Gastrocnemius medialis (tissue), 4 donors: ENCODE results near the gene CDC42BPA. TPM values are rescaled to one million over a fixed set of nuclear protein-coding genes. Genes with fewer than 3 reads are reported as not detected.

Source experiments
- ATAC-seq, 2 donors: fragments of 150-250 bp; one replicate each; pipeline ENCODE4 v1.9.1; 2016
- DNase-seq, 2 donors: peaks; one replicate each; pipeline ENCODE4 v3.0.0-alpha.2; 2019
- H3K27ac ChIP-seq, 4 donors: fragments of 200-600 bp; sonication (generic); 1 replicate in 1 of 4; 2 replicates in 3 of 4; pipeline ENCODE4 v1.5.1; 2016 to 2018; ENCODE audit warnings: mild to moderate bottlenecking in 2 of 4, moderate library complexity in 1 of 4
- H3K27me3 ChIP-seq, 3 donors: fragments of 200-600 bp; sonication (generic) in 2 of 3; 1 replicate in 1 of 3; 2 replicates in 2 of 3; pipeline versions ENCODE4 v1.5.1 to v1.6.0; 2016 to 2019; ENCODE audit warnings: mild to moderate bottlenecking in 1 of 3, moderate library complexity in 1 of 3
- H3K36me3 ChIP-seq, 2 donors: fragments of 200-600 bp; sonication (generic) in 1 of 2; one replicate each; pipeline ENCODE4 v1.5.1; 2017 to 2018
- H3K4me1 ChIP-seq, 2 donors: fragments of 200-600 bp; sonication (generic) in 1 of 2; one replicate each; pipeline ENCODE4 v1.5.1; 2016 to 2017; ENCODE audit warnings: mild to moderate bottlenecking in 2 of 2
- H3K4me3 ChIP-seq, 4 donors: fragments of 200-600 bp; sonication (generic) in 3 of 4; 1 replicate in 1 of 4; 2 replicates in 3 of 4; pipeline ENCODE4 v1.5.1; 2016 to 2019; ENCODE audit warnings: mild to moderate bottlenecking in 2 of 4
- H3K9me3 ChIP-seq, 3 donors: fragments of 200-600 bp; sonication (generic) in 2 of 3; 1 replicate in 1 of 3; 2 replicates in 2 of 3; pipeline ENCODE4 v1.5.1; 2016 to 2019
- CTCF ChIP-seq, 5 experiments: fragments of 450-650 bp in 3 of 5; fragments of 200-600 bp in 2 of 5; sonication (generic) in 2 of 5; IDR thresholded peaks in 4 of 5; conservative IDR thresholded peaks in 1 of 5; 1 replicate in 4 of 5; 2 replicates in 1 of 5; pipeline ENCODE4 v1.5.1; 2016 to 2019; ENCODE audit warnings: antibody characterized with exemption in 5 of 5, mild to moderate bottlenecking in 3 of 5, moderate library complexity in 3 of 5
- POLR2A ChIP-seq, 2 donors: fragments of 450-650 bp; IDR thresholded peaks; one replicate each; pipeline ENCODE4 v1.6.1; 2017; ENCODE audit warnings: antibody characterized with exemption in 2 of 2, mild to moderate bottlenecking in 2 of 2, moderate library complexity in 2 of 2
- in situ Hi-C, 4 donors: fragments of 200-750 bp; cut with MboI; loops; one replicate each; pipeline versions ENCODE4 v1.15.0 to v1.8.0; 2017; ENCODE audit warnings: low sequenced_read_pairs in 4 of 4
- intact Hi-C: fragments of 100-400 bp; cut with DNase I; formaldehyde crosslinking; loops from one replicate; pipeline ENCODE4 v1.15.1; 2023; ENCODE audit warnings: low total_unique reads
- total RNA-seq, 4 donors: library from RNA; depleted of rRNA; stranded (reverse); fragments of >200 nt; gene quantifications; one replicate each; pipeline versions ENCODE4 v1.1.0 to v1.2.3, GENCODE V29; 2016

Gene CDC42BPA
- total RNA-seq, 4 donors from 2014 or later, result 13.9 to 30.6 (median 16.6) TPM

- Histone ChIP-seq H3K9me3 (no peaks in the 10 kb centered on the region), H3K36me3 (no peaks in the 10 kb centered on the region), H3K27me3 (no peaks in the 10 kb centered on the region), H3K4me1 (no peaks in the 10 kb centered on the region), H3K4me3 (no peak overlapping the region), H3K27ac (no peak overlapping the region)
- intact Hi-C loops (no loop called here), in situ Hi-C loops (no loop called here)
- TF ChIP-seq CTCF (IDR thresholded peaks at IDR 0.05 in 4 of 5, conservative IDR thresholded peaks at IDR 0.05 in 1 of 5), result no peak
- ATAC-seq, result no peak
- DNase-seq, result no peak
Measured at GRCh38 chr1:227335242-227336020, 17.1 kb upstream of the CDC42BPA start.

GRCh38 chr1:227333423-227333822, 15.1 kb upstream of the CDC42BPA start:
- DNase-seq (no peak), ATAC-seq (no peak)
- no peaks in the 10 kb centered on the region for H3K9me3 ChIP-seq
- no peaks in the 10 kb centered on the region for H3K36me3 ChIP-seq
- TF ChIP-seq CTCF (IDR thresholded peaks at IDR 0.05 in 4 of 5, conservative IDR thresholded peaks at IDR 0.05 in 1 of 5), result no peak
- TF ChIP-seq POLR2A (IDR thresholded peaks at IDR 0.05), result no peak
- no peak overlapping the region for H3K27ac ChIP-seq
- no peaks in the 10 kb centered on the region for H3K4me1 ChIP-seq
- no peak overlapping the region for H3K4me3 ChIP-seq
- intact Hi-C loops (no loop called here), in situ Hi-C loops (no loop called here)
- no peaks in the 10 kb centered on the region for H3K27me3 ChIP-seq

- no peaks in the 10 kb centered on the region for H3K4me1 ChIP-seq
- DNase-seq (no peak), ATAC-seq (no peak)
- H3K36me3 ChIP-seq, result no peaks in the 10 kb centered on the region
- H3K27ac ChIP-seq, result no peak overlapping the region
- TF ChIP-seq POLR2A (IDR thresholded peaks at IDR 0.05), result no peak
- TF ChIP-seq CTCF (IDR thresholded peaks at IDR 0.05 in 4 of 5, conservative IDR thresholded peaks at IDR 0.05 in 1 of 5), result no peak
- intact Hi-C loops (no loop called here), in situ Hi-C loops (no loop called here)
- H3K27me3 ChIP-seq, result no peaks in the 10 kb centered on the region
- H3K4me3 ChIP-seq, result no peak overlapping the region
- H3K9me3 ChIP-seq, result no peaks in the 10 kb centered on the region
Measured at GRCh38 chr1:227330279-227331076, 12.2 kb upstream of the CDC42BPA start.

GRCh38 chr1:227328405-227329019, 10.2 kb upstream of the CDC42BPA start:
- Histone ChIP-seq H3K36me3 (no peaks in the 10 kb centered on the region), H3K27ac (no peak overlapping the region), H3K9me3 (no peaks in the 10 kb centered on the region), H3K4me1 (no peaks in the 10 kb centered on the region), H3K27me3 (no peaks in the 10 kb centered on the region), H3K4me3 (no peak overlapping the region)
- in situ Hi-C loops, result no loop called here
- TF ChIP-seq CTCF (IDR thresholded peaks at IDR 0.05 in 4 of 5, conservative IDR thresholded peaks at IDR 0.05 in 1 of 5) (no peak), POLR2A (IDR thresholded peaks at IDR 0.05) (no peak)
- intact Hi-C loops, result no loop called here
- DNase-seq (no peak), ATAC-seq (no peak)
